Motor neuron (in vitro differentiated cells): ENCODE data around the gene GRK5. TPM values are rescaled to one million over a fixed set of nuclear protein-coding genes. Genes with fewer than 3 reads are reported as not detected.
A peak's percentile ranks its signal among the peaks of the same experiment; 100 is the strongest.
"Not testable (repeated sequence)": the region's sequence is repeated elsewhere in the genome, so short reads cannot be mapped to it uniquely, and the experiment has no call there.

Source experiments
- ATAC-seq, 8 experiments: fragments of 200-7000 bp; cut with Tn5 transposase; replicated peaks in 6 of 8; 2 replicates each; pipeline ENCODE4 v1.8.0; 2021; ENCODE audit warnings: mild to moderate bottlenecking in 8 of 8, moderate library complexity in 8 of 8
- H3K27ac ChIP-seq, 2 donors: fragments of 250-450 bp; sonication (Bioruptor Pico); 2 replicates each; pipeline ENCODE4 v1.9.0; 2021; ENCODE audit warnings: antibody characterized with exemption in 2 of 2, mild to moderate bottlenecking in 2 of 2, moderate library complexity in 1 of 2
- H3K4me1 ChIP-seq, 2 donors: fragments of 250-450 bp; sonication (Bioruptor Pico); replicated peaks in 1 of 2; 2 replicates each; pipeline ENCODE4 v1.6.1; 2021; ENCODE audit warnings: antibody characterized with exemption in 2 of 2, mild to moderate bottlenecking in 2 of 2, moderate library complexity in 1 of 2
- H3K4me3 ChIP-seq, 5 donors: fragments of 250-450 bp; sonication (Bioruptor Pico); 2 replicates each; pipeline ENCODE4 v1.9.0; 2021; ENCODE audit warnings: antibody characterized with exemption in 5 of 5, mild to moderate bottlenecking in 5 of 5, moderate library complexity in 4 of 5
- WGBS, 10 experiments: fragments of 450-650 bp; shearing (Covaris generic); methylation state at CpG; one replicate each; pipeline ENCODE4 v1.0.0; 2022; 5-methylcytosine and 5-hydroxymethylcytosine counted together
- in situ Hi-C, 9 experiments: fragments of 400-800 bp; cut with MboI; loops; one replicate each; pipeline ENCODE4 v1.15.0; 2021; ENCODE audit warnings: low sequenced_read_pairs in 9 of 9, low pct_unique_long_range_greater_than_20kb in 2 of 9; ENCODE audit not compliant: unreplicated experiment in 9 of 9
- total RNA-seq, 8 experiments: library from RNA; unstranded; fragments of 300-600 nt; gene quantifications; 2 replicates each; pipeline versions ENCODE4 v1.2.3 to v1.2.4, GENCODE V29; 2022

GRK5 gene
- total RNA-seq, 8 experiments from 2014 or later = 4.0 to 27.2 (median 11.1) TPM

DNA sequence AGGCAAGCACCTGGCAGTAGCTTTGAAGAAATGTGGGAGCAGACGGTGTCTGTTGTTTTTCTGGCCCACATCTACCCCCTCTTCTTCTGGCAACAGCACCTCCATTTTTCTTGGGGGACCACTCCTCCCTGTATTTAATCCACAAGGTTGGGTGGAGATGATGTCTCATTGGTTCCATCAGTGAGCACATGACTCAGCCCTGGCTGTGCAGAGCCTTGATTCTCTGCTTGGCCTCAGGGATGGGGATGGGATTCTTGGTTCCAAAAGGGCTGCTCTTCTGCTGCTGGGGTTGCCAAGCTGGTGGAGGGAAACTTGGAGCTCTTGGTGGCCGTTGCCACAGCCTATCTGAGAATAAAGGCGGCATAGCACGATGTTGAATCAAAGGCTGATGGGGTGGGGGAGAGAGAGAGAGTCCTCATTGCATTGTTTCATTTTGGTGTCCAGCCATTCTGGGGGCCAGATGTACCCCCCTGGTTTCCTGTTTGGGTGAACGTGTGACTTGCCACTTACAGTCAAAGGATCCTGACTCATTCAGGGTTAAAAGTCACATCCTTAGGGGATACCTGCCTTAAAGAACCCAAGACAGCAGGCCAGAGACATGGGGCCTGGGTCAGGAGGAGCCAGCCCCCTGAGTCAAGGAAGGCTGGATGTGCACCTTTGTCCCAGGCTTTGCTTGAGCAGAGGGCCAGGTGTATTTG is 25.9 kb downstream of the GRK5 start:
- no peak overlapping the region for H3K27ac ChIP-seq
- WGBS, 10 experiments = 63 to 100% (median 96%) methylated on average over 1 to 3 of the region's 5 CpGs; no CpG with 5 or more reads in 3 of the 10 experiments
- no peak overlapping the region for H3K4me3 ChIP-seq
- in situ Hi-C loops = no loop called here
- ATAC-seq = no peak
- peaks cover 17 to 30% of the 10 kb centered on the region in 2 donors for H3K4me1 ChIP-seq

- Histone ChIP-seq H3K4me1 (peaks cover 22 to 36% of the 10 kb centered on the region in 2 donors), H3K27ac (no peak overlapping the region), H3K4me3 (no peak overlapping the region)
- in situ Hi-C loops = no loop called here
- 33 to 100% (median 100%) methylated on average over 1 to 2 of the region's 3 CpGs; no CpG with 5 or more reads in 6 of the 10 experiments for WGBS, 10 experiments
- peak in 2 of 8 experiments; percentile 17 to 35 for ATAC-seq
These were observed 26.4 kb downstream of the GRK5 start for GRCh38 chr10:119233821-119234220.

DNA sequence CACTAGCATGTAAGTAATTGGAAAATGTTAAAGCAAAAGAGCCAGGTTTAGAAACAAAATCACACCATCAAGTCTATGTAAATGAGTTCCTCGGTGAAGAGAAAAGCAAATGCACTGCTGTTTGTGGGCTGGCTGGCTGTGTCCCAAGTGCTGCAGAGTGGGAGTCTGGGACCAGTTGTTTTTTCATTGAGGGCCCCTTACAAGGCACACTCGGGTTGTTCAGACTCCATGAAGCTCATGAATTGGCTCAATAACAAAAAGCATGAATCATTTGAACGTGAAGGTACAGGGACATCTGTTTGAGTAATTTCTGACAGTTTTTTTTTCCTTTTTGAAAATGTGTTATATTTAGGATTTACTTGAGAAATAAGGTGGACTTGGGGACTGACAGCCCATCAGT is 28.0 kb downstream of the GRK5 start:
- H3K4me3 ChIP-seq = no peak overlapping the region
- in situ Hi-C loops = no loop called here
- H3K4me1 ChIP-seq = peaks cover 24 to 39% of the 10 kb centered on the region in 2 donors
- ATAC-seq = peak; percentile 31 to 74 (median 50)
- H3K27ac ChIP-seq = no peak overlapping the region
- WGBS, 10 experiments = 0 to 41% (median 7%) methylated on average over 1 to 3 of the region's 3 CpGs; no CpG with 5 or more reads in 1 of the 10 experiments

GRCh38 chr10:119237722-119238436 is 30.5 kb downstream of the GRK5 start:
- H3K4me3 ChIP-seq = no peak overlapping the region
- peak in 4 of 8 experiments; percentile 18 to 38 (median 28) for ATAC-seq
- H3K4me1 ChIP-seq = peaks cover 26 to 39% of the 10 kb centered on the region in 2 donors
- in situ Hi-C loops = no loop called here
- 33 to 100% (median 61%) methylated on average over 1 to 7 of the region's 8 CpGs; no CpG with 5 or more reads in 2 of the 10 experiments for WGBS, 10 experiments
- H3K27ac ChIP-seq = no peak overlapping the region

GRCh38 chr10:119238577-119238976 is 31.2 kb downstream of the GRK5 start:
- in situ Hi-C loops = no loop called here
- Histone ChIP-seq H3K4me3 (no peak overlapping the region), H3K27ac (no peak overlapping the region), H3K4me1 (peaks cover 30 to 41% of the 10 kb centered on the region in 2 donors)
- 0 to 100% (median 26%) methylated on average over 1 to 8 of the region's 8 CpGs; no CpG with 5 or more reads in 1 of the 10 experiments for WGBS, 10 experiments
- ATAC-seq = peak in 1 of 8 experiments; percentile 6

GRCh38 chr10:119239015-119239414 is 31.6 kb downstream of the GRK5 start:
- H3K27ac ChIP-seq, ATAC-seq, in situ Hi-C loops, H3K4me3 ChIP-seq: not testable (repeated sequence)
- H3K4me1 ChIP-seq = peaks cover 34 to 46% of the 10 kb centered on the region in 2 donors
- WGBS, 10 experiments = 0 to 93% (median 30%) methylated on average over 1 to 6 of the region's 6 CpGs; no CpG with 5 or more reads in 1 of the 10 experiments

DNA sequence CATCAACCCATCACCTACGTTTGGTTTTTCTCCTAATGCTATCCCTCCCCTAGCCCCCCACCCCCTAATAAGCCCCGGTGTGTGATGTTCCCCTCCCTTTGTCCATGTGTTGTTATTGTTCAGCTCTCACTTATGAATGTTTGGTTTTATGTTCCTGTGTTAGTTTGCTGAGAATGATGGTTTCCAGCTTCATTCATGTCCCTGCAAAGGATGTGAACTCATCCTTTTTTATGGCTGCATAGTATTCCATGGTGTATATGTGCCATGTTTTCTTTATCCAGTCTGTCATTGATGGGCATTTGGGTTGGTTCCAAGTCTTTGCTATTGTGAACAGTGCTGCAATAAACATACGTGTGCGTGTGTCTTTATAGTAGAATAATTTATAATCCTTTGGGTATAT is 32.3 kb downstream of the GRK5 start:
- H3K4me3 ChIP-seq, in situ Hi-C loops, ATAC-seq, H3K27ac ChIP-seq: not testable (repeated sequence)
- 100% methylated on average over 2 of the region's 4 CpGs; no CpG with 5 or more reads in 9 of the 10 experiments for WGBS, 10 experiments
- H3K4me1 ChIP-seq = peaks cover 35 to 46% of the 10 kb centered on the region in 2 donors

DNA sequence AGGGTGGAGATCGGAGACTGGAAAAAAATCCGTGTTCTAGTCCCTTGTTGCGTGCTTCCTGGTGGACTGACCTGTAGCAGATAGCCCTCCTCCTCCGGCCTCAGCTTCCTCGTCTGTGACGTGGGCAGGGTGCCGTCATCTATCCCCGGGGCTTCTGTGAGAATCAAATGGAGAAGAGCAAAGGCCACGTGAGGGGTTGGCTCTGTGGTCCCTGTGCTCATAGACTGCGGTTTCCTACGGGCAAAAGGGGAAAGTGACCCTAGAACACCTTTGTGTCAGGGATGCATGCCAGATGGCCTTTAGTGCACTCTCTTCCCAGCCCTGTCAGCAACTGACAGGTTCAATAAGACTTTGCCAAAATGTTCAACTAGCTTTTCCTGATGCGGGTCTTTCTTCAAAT is 33.7 kb downstream of the GRK5 start:
- H3K4me1 ChIP-seq = peaks cover 29 to 34% of the 10 kb centered on the region in 2 donors
- H3K4me3 ChIP-seq = no peak overlapping the region
- no peak overlapping the region for H3K27ac ChIP-seq
- in situ Hi-C loops = no loop called here
- WGBS, 10 experiments = 85 to 100% (median 98%) methylated on average over 1 to 6 of the region's 12 CpGs; no CpG with 5 or more reads in 2 of the 10 experiments
- ATAC-seq = no peak

DNA sequence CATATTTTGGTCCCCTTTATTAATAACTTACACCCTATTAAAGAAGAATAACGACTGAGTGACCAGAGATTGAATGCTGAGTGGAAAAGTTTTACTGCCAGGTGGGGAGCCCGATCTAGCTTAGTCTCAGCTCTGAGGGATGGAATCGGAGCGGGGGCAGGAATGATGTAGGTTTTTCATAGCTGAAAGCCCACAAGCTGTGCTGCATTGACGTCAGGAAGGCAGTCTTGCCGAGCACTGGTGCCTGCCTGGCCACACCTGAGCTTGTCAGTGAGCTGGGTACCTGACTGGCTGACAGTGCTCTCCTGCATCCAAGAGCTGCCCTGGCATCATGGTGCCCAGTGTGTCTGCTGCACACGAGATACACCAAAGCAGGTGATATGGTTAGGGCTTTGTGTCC is 34.8 kb downstream of the GRK5 start:
- no peak for ATAC-seq
- 53 to 90% (median 67%) methylated on average over 3 to 7 of the region's 7 CpGs; no CpG with 5 or more reads in 4 of the 10 experiments for WGBS, 10 experiments
- H3K4me1 ChIP-seq = peaks cover 27 to 29% of the 10 kb centered on the region in 2 donors
- in situ Hi-C loops = no loop called here
- H3K4me3 ChIP-seq = no peak overlapping the region
- H3K27ac ChIP-seq = no peak overlapping the region

DNA sequence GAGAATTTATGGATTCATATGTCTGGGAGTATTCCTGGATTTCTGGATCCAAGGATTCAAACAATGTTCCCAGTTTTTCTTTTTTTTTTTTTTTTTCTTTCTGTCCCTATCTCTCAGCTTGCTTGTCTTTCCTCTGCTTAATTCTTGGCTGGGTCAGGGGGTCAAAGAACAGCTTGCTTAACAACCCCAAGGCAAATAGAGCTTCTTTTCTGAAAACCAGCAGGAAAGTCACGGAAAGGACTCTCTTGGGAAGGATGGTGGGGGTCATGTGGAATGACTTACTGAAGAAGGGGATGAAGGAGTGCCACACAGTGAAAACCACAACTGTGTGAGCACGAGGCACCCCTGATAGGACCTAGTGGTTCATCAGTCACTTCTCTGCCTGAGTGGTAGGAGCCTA is 36.1 kb downstream of the GRK5 start:
- in situ Hi-C loops = no loop called here

DNA sequence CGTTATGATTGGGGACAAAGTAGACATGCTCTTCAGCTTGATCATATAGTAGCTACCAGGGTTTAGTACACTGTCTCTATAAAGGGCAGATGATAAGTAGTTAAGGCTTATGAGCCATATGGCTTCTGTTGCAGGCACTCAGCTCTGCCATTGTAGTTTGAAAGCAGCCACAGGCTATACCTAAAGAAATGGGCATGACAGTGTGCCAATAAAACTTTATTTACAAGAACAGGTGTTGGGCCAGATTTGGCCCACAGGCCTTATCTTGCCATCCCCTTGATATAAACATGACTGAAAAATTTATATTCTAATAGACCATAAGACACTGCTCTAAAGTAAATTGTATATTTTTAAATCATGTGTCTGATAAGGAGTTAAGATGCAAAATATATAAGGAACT is 36.6 kb downstream of the GRK5 start:
- no peak overlapping the region for H3K4me3 ChIP-seq
- 20 to 80% (median 53%) methylated on average over 1 of the region's 1 CpG; no CpG with 5 or more reads in 6 of the 10 experiments for WGBS, 10 experiments
- in situ Hi-C loops = no loop called here
- peaks cover 9 to 11% of the 10 kb centered on the region in 2 donors for H3K4me1 ChIP-seq
- ATAC-seq = no peak
- H3K27ac ChIP-seq = no peak overlapping the region

More for the DNA sequence above, 36.1 kb downstream of the GRK5 start:
- Histone ChIP-seq H3K4me1 (peaks cover 14 to 16% of the 10 kb centered on the region in 2 donors), H3K4me3 (no peak overlapping the region), H3K27ac (no peak overlapping the region)
- no peak for ATAC-seq
- 20 to 88% (median 31%) methylated on average over 1 to 2 of the region's 2 CpGs; no CpG with 5 or more reads in 4 of the 10 experiments for WGBS, 10 experiments

- peaks cover 9 to 11% of the 10 kb centered on the region in 2 donors for H3K4me1 ChIP-seq
- 83 to 100% (median 99%) methylated on average over 3 to 5 of the region's 5 CpGs; no CpG with 5 or more reads in 2 of the 10 experiments for WGBS, 10 experiments
- no peak overlapping the region for H3K27ac ChIP-seq
- in situ Hi-C loops = no loop called here
- ATAC-seq = no peak
- no peak overlapping the region for H3K4me3 ChIP-seq
These were observed 37.9 kb downstream of the GRK5 start for GRCh38 chr10:119245272-119245671.
